ENCODE measurements around the gene FAM83C. TPM values are rescaled to one million over a fixed set of nuclear protein-coding genes. Genes with fewer than 3 reads are reported as not detected.

The FAM83C gene
- total and polyA plus RNA-seq, 2 donors (not counting 1 experiment from before 2014, with no cell fraction given) = not detected

DNA sequence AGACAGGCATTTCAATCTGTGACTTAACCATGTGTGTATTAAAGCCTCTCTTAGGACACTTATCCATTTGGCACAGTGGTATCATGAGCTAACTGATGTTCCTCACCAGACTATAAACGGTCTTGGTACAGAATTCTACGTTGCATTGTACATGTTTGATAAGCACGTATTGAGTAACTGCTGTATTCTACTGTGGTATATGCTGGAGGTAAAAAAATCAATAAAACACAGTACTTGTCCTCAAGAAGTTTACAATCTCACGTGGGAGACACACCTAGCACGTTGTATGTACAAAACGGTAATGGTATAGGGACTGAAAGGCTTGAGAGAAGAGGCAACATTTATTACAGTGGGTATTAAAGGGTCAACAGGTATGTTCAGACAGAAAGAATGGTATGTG, 33.2 kb upstream of the FAM83C start:
- no peak overlapping the region for H2AFZ ChIP-seq (ENCODE audit: insufficient read depth, low read depth, low read length, poor library complexity, severe bottlenecking)
- ATAC-seq (ENCODE audit: low read depth) = no peak
- H3K9ac ChIP-seq (ENCODE audit: low read length) = no peak overlapping the region
- 100% methylated on average over 3 of the region's 6 CpGs for WGBS (ENCODE audit: insufficient coverage)
- no peaks in the 10 kb centered on the region for H3K4me1 Mint-ChIP-seq
- H3K4me3 ChIP-seq (ENCODE audit: control extremely low read depth in 1 of 5, extremely low read depth in 1 of 5, insufficient read depth in 1 of 5, low read depth in 2 of 5, low read length in 4 of 5) = no peak overlapping the region
- no peak overlapping the region for H3K27ac Mint-ChIP-seq
- intact Hi-C loops (cut with micrococcal nuclease) = no loop called here
- no peaks in the 10 kb centered on the region for H4K20me1 ChIP-seq (ENCODE audit: control insufficient read depth, insufficient read depth, low read length, poor library complexity, severe bottlenecking)
- no peaks in the 10 kb centered on the region for H3K9me3 ChIP-seq (ENCODE audit: control extremely low read depth in 1 of 3, control insufficient read depth in 2 of 3, insufficient read depth in 1 of 3, low read length in 2 of 3)
- H3K4me3 Mint-ChIP-seq = no peak overlapping the region
- no peaks in the 10 kb centered on the region for H3K9me3 Mint-ChIP-seq (ENCODE audit: insufficient read depth)
- no peak for DNase-seq
- H3K27ac ChIP-seq (ENCODE audit: low read length in 2 of 2) = no peak overlapping the region
- no peak overlapping the region for H3K4me2 ChIP-seq (replicated peaks; ENCODE audit: low read depth, low read length, poor library complexity, severe bottlenecking)
- H3K27me3 ChIP-seq (replicated peaks in 1 of 4; ENCODE audit: control extremely low read depth in 1 of 4, control insufficient read depth in 3 of 4, insufficient read depth in 4 of 4, low read length in 3 of 4) = no peaks in the 10 kb centered on the region
- H3K79me2 ChIP-seq (ENCODE audit: control insufficient read depth, insufficient read depth, low read length) = no peaks in the 10 kb centered on the region
- TF ChIP-seq, protein P1, sequence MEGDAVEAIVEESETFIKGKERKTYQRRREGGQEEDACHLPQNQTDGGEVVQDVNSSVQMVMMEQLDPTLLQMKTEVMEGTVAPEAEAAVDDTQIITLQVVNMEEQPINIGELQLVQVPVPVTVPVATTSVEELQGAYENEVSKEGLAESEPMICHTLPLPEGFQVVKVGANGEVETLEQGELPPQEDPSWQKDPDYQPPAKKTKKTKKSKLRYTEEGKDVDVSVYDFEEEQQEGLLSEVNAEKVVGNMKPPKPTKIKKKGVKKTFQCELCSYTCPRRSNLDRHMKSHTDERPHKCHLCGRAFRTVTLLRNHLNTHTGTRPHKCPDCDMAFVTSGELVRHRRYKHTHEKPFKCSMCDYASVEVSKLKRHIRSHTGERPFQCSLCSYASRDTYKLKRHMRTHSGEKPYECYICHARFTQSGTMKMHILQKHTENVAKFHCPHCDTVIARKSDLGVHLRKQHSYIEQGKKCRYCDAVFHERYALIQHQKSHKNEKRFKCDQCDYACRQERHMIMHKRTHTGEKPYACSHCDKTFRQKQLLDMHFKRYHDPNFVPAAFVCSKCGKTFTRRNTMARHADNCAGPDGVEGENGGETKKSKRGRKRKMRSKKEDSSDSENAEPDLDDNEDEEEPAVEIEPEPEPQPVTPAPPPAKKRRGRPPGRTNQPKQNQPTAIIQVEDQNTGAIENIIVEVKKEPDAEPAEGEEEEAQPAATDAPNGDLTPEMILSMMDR (IDR thresholded peaks at IDR 0.05) = no peak
- TF ChIP-seq EZH2 (IDR thresholded peaks at IDR 0.05; ENCODE audit: borderline replicate concordance, insufficient read depth, low read depth, low read length, poor library complexity, severe bottlenecking) = no peak
- H3K36me3 ChIP-seq (replicated peaks in 1 of 2; ENCODE audit: control extremely low read depth in 1 of 2, control insufficient read depth in 1 of 2, extremely low read depth in 1 of 2, insufficient read depth in 2 of 2, low read length in 1 of 2) = no peaks in the 10 kb centered on the region
- H3K27me3 Mint-ChIP-seq = no peaks in the 10 kb centered on the region
- ChIA-PET CTCF (interaction anchor here (0.7 kb wide), 1 partner anchor 52 kb away, joined by 4 read pairs; no protein-coding TSS in a partner anchor), POLR2A (no interaction called here)
- no peaks in the 10 kb centered on the region for H3K4me1 ChIP-seq (ENCODE audit: control insufficient read depth in 2 of 2, insufficient read depth in 2 of 2, low read length in 2 of 2)

DNA sequence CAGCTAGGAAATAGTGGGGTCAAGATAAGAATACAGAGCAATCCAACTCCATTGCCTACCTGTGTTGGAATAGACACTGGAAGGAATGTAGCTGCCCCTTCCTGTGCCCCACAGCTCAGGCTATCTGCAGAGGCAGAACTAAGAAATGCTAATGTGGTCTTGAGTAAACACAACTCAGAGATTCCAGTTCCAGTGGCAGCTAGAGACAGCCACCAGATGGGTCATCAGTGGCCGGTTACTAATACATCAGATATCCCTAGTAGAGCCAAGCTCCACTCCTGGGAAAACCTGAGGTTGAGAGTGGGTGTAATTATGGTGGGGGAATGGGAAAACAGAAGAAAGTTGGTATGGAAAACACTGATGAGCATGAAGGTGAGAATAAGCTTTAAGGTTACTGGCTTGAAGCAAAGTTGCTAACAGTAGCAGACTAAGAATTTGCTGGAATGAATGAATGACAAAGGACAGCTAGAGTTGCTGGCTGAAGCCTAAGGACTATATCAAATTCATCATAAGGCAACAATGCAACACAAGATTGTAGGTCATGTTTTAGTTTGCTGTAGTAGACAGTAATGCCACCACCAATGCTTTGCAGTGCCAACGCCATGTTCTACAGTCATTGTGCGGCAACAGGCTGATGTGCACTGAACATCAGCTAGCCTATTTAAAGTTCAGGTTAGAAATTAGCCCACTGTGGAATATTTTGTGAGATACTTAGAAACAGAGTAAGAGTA, 28.3 kb upstream of the FAM83C start:
- DNase-seq = no peak
- ATAC-seq (ENCODE audit: low read depth) = no peak
- no peak overlapping the region for H2AFZ ChIP-seq (ENCODE audit: insufficient read depth, low read depth, low read length, poor library complexity, severe bottlenecking)
- H3K9ac ChIP-seq (ENCODE audit: low read length) = no peak overlapping the region
- H3K4me2 ChIP-seq (replicated peaks; ENCODE audit: low read depth, low read length, poor library complexity, severe bottlenecking) = no peak overlapping the region
- no peak overlapping the region for H3K4me3 Mint-ChIP-seq
- POLR2A ChIA-PET = no interaction called here
- TF ChIP-seq EZH2 (IDR thresholded peaks at IDR 0.05; ENCODE audit: borderline replicate concordance, insufficient read depth, low read depth, low read length, poor library complexity, severe bottlenecking) = no peak
- TF ChIP-seq, protein P1 (IDR thresholded peaks at IDR 0.05) = no peak
- H3K79me2 ChIP-seq (ENCODE audit: control insufficient read depth, insufficient read depth, low read length) = no peaks in the 10 kb centered on the region
- no peaks in the 10 kb centered on the region for H3K27me3 ChIP-seq (replicated peaks in 1 of 4; ENCODE audit: control extremely low read depth in 1 of 4, control insufficient read depth in 3 of 4, insufficient read depth in 4 of 4, low read length in 3 of 4)
- H3K4me1 ChIP-seq (ENCODE audit: control insufficient read depth in 2 of 2, insufficient read depth in 2 of 2, low read length in 2 of 2) = no peaks in the 10 kb centered on the region
- 100% methylated on average over 2 of the region's 3 CpGs for WGBS (ENCODE audit: insufficient coverage)
- no peaks in the 10 kb centered on the region for H3K4me1 Mint-ChIP-seq
- CTCF ChIA-PET = interaction anchor here (0.7 to 0.8 kb wide), 3 partner anchors 11 to 17 kb away, joined by 3 to 4 read pairs (median 3); no protein-coding TSS in a partner anchor
- H3K9me3 Mint-ChIP-seq (ENCODE audit: insufficient read depth) = no peaks in the 10 kb centered on the region
- no peak overlapping the region for H3K4me3 ChIP-seq (ENCODE audit: control extremely low read depth in 1 of 5, extremely low read depth in 1 of 5, insufficient read depth in 1 of 5, low read depth in 2 of 5, low read length in 4 of 5)
- no peaks in the 10 kb centered on the region for H3K27me3 Mint-ChIP-seq
- no peaks in the 10 kb centered on the region for H4K20me1 ChIP-seq (ENCODE audit: control insufficient read depth, insufficient read depth, low read length, poor library complexity, severe bottlenecking)
- peaks cover 0 to 7% of the 10 kb centered on the region in 2 experiments for H3K36me3 ChIP-seq (replicated peaks in 1 of 2; ENCODE audit: control extremely low read depth in 1 of 2, control insufficient read depth in 1 of 2, extremely low read depth in 1 of 2, insufficient read depth in 2 of 2, low read length in 1 of 2)
- no peak overlapping the region for H3K27ac ChIP-seq (ENCODE audit: low read length in 2 of 2)
- intact Hi-C loops (cut with micrococcal nuclease) = no loop called here
- H3K9me3 ChIP-seq (ENCODE audit: control extremely low read depth in 1 of 3, control insufficient read depth in 2 of 3, insufficient read depth in 1 of 3, low read length in 2 of 3) = no peaks in the 10 kb centered on the region
- H3K27ac Mint-ChIP-seq = no peak overlapping the region
